Activated CD4-positive, CD25-positive, alpha-beta regulatory T cell treated with anti-CD3 and anti-CD28 coated beads, Interleukin-2, amount 50 U/mL, for 24 hours (primary cell): Measurements from ENCODE around the gene SERBP1.
"Not testable (repeated sequence)": the region's sequence is repeated elsewhere in the genome, so short reads cannot be mapped to it uniquely, and the experiment has no call there.

Source experiments
- ATAC-seq, 2 donors: fragments of 150-1000 bp; cut with Tn5 transposase; one replicate each; pipeline ENCODE4 v1.10.0; 2021; ENCODE audit warnings: mild to moderate bottlenecking in 1 of 2, moderate library complexity in 1 of 2

Gene SERBP1

DNA sequence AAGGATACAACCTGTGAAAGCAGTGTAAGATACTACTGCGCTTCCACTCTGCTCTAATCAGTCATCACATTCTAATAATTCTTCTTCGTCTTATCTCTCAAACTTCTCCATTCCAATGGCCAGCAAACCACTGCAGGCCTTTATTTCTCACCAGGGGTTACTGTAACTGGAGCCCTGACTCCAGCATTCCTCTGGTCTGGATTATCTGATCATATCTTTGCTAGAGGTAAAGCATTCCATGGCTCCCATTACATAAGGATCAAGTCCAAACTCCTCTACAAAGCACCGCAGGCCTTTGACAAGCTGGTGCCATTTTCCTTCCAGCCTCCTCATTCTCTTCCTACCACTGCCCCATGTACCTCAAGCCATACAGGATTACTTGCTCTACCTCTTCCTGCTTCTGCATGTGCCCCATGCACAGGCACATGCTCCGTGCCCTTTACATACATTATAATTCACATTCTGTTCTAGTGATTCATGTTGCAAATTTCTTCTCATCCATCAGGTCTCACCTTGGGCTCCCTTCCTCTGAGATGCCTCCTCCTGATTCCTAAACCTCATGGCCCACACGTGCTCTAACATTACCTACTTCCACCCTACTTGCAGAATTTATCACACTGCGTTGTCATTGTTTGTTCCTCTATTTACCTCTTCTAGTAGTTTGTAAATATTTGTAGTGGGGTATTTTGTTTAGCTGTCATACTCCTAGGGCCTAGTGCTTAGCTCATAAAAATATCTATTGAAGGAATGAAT is 9.3 kb upstream of the SERBP1 start:
- ATAC-seq: no peak

DNA sequence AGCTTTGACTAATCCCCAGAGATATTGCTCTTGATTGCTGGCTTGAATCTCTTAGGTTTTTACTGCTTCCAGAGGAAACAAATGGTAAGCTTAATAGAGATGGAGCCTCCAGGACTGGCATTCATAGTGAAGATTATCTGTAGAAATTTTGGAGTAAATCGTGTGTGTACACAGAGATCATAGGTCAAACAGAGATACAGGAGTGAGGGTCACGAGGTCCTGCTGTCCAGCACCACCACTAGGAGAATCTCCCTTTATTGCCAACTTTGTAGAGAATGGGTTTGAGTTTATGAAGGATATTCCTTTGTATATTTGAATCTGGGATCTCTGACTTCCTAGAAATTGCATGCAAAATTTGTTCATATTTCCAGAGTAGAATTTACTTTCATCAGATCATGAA is 7.8 kb upstream of the SERBP1 start:
- ATAC-seq: no peak

DNA sequence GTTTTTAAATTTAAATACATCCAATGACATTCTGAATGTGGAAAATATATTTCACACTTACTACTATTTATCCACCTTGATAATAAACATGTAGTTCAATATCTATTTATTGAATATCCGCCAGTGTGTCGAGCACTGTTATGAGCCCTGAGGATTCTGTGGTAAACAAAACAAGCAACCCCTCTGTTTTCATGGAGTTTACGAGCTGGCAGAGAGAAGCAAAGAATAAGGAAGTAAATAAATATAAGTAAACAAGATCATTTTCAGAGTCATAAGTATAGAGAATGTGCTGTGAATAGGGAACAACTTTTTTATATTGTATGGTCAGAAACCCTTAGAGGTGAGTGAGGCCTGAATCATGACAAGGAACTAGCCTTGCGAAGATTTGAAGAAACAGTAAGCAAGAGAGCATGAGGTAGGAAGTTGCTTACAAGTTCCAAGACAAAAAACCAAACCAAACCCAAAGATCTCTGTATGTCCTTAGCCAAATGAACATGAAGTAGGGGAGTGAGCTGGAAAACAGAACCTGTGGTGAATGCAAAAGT is 6.4 kb upstream of the SERBP1 start:
- ATAC-seq: no peak

DNA sequence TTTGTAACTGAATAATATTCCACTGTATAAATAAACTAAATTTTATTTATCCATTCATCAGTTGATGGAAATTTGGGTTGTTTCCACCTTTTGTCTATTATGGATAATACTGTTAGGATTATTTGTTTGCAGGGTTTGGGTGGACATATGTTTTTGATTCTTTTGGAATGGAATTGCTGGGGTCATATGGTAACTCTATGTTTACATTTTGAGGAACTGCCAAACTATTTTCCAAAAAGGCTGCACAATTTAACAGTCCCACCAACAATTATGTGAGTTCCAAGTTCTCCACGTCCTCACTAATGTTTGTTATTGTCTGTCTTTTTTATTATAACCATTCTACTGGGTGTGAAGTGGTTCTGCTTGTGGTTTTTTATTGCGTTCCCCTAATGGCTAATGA is 4.3 kb upstream of the SERBP1 start:
- ATAC-seq: no peak

DNA sequence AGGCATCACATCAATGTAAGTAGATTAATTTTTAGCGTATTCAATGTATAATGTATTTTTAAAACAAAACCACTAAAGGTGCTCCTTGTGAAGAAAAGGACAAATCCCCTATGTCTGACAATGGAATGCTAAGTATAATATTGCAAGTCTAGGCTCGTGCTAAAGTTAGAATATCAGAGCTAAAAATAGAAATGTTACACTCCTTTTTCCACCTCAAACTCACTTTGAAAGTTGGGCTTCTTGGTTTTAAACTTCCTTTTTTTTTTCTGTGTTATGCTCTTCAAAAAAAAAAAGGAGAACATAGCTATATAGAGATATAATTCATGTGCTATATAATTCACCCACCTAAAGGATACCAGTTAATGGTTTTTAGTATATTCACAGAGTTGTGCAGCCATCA is 3.6 kb upstream of the SERBP1 start:
- ATAC-seq: no peak

DNA sequence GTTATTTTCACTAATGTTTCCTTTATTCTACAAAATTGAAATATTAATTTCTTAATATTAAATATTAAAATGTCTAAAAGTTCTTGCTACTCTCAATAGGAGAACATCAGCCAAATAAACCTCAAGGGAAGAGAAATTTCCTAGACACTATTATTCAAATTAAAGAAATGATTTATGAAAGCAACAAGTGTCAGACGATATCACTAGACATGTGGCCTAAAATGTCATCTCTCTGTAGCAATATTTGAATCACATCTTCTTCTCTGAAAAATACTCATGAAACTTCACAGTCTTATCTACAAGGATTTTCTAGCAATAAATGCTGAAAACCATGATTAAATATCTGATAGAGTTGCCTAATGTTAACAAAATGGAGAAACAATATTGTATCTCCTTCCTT is 2.5 kb upstream of the SERBP1 start:
- no peak for ATAC-seq

DNA sequence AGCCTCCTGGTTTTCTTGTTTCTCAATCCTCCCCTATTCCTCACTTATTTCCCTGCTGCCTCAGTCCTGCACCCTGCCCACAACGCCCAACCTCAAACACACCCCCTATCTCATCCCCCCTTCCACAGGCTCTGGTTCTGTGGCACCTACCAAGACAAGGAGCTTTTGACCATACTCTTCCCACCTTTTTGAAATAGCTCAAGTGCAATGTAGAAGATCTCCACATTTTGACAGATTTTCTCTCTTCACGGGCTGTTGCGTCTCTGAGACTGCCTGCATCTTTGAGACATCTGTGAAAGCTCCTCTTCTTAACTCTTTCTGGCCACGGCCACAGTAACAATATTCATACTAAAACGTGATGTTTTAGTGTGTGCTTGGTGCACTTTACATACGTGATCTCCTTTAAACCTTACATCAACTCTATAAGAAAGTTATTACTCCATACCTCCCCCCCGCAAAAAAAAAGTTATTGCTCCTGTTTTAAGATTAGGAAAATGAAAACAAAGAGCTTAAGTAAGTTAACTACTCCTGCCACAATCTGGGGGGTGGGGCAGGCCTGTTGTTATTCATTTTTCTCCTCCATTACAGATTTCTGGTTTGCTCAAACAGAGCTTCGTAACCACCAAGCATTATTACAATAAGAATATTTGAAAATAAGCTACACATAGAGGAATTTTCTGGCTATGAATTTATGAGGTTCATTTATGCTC is 1.8 kb upstream of the SERBP1 start:
- no peak for ATAC-seq

DNA sequence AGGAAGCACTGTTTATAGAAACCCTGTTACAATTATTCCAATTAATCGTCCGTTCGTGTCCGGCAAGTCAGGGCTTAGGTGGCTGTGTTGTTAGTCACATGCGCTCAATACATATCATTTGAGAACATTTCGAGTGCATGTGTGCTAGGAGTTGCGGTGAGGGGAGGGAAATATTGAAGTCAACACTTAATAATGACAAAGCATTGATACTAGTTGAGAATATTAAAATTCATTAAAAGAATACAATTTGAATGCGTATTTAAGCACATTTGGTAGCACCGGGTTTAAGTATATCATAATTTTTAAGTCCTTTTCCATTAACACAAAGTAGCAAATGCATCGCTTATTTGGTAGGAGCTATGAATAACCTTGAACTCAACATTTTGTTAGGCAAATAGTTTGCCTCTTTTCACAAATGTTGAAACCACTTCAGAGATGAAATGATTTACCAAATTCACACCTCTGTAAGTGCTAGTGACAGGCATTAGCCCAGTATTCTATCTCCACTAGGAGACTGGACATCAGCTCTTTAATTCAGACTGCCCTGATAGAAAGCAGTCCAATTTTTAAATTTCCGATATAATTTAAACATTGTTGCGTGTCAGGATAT is 1.1 kb upstream of the SERBP1 start:
- no peak for ATAC-seq

DNA sequence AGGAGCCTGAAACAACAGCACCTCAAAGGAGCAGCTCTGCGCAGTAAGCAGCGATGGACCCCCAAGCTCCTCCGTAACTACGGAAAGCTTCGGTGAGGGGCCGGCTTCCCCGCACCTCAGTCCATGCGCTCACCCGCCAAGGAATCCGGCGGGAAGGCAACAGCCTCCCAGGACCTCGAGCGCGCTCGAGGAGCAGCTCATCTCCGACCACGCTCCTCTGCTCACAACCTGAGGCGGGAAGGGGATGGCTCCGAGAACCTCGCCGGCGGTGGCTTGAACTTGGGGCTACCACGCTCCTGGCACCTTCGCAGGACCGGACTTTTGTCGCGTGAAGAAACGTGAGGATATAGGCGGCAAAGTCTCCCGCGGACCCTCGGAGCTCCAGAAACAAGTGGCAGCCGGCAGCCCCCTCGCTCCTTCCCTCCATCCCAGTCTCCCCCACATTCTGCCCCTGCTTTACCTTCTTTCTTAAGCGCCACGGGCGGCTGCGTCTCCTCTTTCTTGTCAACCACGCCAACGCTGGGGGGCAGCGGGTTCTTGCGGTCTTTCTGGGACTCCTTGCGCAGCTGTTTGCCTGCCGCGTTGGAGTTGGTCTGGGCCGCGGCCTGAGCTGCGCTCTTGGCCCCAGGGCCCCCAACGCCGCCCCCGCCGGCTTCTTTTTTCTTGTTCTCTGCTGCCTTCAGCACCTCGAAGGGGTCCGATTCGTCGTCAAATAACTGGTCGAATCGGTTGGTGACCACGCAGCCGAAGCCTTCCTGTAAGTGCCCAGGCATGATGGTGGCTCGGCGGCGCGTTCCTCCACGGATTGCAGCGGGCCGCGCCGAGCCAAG is 459 bp downstream of the SERBP1 start:
- peak; percentile 1 to 4 for ATAC-seq

DNA sequence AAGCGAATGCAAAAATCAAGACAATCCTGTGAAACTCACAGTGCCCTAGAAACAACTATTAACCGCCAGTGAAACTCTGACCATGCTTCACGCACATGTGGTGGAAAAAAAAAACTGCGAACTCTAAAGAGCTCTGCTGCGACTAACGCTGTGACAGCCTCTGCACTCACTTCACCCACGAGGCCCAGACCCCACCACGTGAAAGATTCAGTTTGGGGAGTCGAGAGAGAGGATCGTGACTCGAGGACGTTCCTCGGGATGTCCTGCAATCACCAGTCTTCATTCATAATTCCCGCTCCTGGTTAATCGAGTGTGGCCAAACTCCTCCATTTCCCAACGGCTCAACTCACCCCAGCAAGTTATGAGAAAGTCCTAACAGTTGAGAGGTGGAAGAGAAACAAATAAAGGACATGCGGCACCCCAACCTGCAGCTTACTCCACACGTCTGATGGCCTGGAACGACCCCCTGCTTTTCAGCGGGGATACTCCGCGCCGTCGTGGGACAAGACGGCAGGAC is 1.1 kb downstream of the SERBP1 start:
- ATAC-seq: peak; percentile 19 to 21

DNA sequence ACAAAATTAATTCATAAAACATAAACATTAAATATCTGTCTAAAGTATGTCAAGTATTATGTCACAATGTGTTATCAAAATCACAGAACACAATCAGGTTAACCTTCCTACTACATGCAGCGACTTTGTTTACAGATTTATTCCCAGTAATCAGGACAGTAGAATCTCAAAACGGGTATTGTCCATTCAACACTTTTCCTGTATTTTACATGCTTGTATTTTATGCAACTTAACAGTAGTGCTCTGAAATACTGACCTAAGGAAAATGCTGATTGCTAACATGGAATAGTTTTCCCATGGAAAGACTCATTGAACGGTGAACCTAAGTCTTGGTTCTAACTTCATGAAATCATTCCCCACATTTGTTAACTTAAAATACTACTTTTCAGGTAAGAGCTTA is 2.3 kb downstream of the SERBP1 start:
- no peak for ATAC-seq

DNA sequence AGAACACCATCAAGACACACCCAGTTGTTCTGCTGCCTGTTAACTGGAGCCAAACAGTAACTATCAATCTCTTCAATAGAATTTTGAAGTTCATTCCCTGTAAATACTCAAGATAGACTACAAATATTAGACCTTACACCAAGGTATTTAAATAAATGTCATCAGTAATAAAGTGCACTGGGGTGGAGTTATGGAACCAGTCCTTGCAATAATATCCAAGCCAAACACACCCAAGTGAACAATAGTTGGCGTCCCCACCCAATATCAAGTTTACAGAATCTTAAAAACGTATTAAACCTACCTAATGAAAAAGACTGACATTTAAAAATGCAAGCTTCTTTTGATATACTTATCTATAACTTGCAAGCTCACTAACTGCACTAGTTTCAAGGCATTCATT is 2.7 kb downstream of the SERBP1 start:
- no peak for ATAC-seq

DNA sequence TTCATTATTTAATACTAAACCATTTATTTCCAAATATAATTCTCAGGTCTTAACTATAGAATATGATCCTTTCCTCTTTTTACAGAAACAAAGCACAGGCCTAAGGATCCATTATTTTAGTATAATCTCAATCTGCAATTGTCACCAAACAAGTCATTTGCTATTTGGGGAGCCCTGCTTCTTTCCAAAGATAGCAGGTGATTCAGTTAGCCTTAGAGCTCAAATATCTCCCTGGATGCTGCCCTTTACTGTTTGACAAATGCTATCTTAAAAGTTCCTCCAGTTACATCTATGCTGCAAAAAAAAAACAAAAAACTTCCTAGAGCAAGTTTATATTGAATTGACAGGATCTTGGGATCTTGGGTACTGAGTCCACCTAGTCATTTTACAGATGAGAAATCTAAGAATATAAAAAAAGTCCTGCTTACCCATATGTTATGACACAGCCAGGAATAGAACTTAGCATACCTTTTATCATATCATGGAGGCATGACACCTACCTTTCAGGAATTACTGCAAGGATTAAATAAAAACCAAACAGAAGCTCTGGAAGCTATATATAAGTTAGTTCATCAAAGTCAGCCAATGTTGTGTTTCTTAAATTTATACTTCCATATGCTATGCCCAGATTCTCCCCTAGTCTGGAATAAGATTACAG is 9.2 kb downstream of the SERBP1 start:
- no peak for ATAC-seq

DNA sequence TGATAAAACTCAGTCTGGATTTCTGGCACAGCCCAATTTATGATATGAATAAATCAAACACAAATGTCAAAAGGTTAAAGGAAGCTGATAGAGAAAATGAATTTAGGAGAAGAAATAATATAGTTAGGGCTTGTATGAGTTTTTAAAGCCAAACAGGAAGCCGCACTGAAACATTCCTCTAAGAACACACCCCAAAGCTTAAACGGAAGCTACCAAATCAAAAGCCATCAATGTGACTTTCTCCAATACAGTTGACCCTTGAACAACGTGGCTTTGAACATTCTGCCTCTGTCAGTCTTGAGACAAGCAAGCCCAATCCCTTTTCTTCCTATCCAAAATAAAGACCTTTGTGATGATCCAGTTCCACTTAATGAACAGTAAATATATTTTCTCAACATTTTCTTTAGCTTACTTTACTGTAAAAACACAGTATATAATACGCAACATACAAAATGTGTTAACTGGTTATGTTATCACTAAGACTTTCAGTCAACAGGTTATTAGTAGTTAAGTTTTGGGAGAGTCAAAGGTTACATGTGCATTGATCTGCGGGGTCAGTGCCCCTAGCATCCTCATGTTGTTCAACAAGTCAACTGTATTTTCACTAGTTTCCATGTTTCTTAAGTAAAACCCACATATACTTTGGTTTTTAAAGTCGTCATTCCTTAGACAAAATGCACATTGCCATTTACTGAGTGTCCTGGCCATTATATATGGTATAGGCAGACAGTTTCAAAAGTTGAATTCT is 11.2 kb downstream of the SERBP1 start:
- no peak for ATAC-seq

DNA sequence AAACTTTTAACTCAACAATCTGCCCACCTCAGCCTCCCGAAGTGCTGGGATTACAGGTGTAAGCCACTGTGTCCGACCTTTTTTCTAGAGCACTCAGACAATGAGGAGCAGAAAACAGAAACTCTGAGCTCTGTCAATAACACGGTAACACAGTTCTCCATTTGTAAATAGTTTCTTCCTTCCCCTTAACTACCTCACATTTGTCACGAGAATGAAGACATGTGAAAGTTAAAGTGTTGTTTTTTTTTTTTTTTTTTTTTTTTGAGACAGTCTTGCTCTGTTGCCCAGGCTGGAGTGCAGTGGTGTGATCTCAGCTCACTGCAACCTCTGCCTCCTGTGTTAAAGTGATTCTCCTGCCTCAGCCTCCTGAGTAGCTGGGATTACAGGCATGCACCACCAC is 12.5 kb downstream of the SERBP1 start:
- not testable (repeated sequence) for ATAC-seq

DNA sequence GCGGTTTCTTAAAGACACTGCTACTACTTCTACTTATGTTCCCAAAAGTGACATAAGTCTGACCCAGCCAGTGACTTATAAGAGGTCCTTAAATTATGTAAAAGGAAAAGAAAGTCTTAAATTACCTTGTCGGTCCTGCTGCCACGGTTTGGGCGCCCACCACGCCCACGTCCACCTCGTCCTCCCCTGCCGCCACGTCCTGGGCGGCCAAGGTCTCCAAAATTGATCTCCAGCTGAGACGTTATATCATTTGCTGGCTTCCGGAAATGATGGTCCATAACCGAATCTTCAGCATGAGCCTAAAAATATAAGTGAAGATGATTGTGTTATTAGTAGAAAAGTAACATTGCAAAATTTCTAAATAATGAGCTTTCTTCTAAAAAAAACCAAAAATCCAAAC is 15.2 kb downstream of the SERBP1 start:
- no peak for ATAC-seq

DNA sequence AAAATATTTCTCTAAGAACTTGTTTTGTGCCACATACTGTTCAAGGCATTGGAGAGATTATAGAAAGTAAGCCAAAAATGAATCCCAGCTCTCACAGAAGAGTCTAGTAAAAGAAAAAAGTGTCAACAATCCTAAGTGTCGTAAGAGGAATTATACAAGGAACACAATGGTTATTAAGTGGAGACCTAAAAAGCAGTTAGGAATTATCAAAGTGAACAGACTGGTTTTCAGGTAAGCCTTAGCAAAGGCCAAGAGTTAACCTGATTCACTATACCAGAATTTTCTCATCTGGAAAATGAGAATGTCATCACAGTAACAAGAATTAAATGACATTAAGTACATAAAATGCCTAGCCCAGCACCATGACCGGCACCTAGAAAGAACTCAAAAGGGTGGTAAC is 15.6 kb downstream of the SERBP1 start:
- ATAC-seq: no peak

DNA sequence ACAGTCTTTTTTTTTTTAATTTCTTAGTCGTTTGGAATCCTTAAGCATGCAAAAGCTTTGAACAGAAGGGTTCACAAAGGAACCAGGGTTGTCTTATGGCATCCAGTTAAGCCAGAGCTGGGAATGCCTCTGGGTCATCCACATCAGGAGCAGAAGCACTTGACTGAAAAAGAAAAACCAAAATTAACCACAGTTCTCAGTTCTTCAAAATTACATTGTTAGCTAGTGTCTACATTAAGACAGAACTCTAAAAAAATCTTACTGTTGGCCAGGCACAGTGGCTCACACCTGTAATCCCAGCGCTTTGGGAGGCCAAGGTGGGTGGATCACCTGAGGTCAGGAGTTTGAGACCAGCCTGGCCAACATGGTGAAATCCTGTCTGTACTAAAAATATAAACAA is 17.1 kb downstream of the SERBP1 start:
- not testable (repeated sequence) for ATAC-seq

DNA sequence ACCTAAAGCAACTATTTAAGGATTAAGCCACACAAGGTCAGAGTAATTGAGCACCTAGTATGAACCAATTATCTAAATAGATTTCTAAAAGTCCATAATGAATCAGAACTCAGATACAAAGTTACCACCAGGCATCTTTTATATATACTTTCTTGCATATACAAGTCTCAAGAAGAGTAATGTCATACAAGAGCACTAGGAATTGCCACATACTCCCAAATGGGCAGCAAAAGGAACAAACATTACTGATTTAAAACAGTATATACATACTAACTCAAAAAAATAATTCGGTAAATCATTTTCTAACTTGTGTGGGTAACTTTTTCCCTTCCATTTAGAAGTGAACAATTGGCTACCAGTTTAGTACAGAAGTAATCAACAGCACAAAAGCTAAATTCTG is 22.1 kb downstream of the SERBP1 start:
- no peak for ATAC-seq

DNA sequence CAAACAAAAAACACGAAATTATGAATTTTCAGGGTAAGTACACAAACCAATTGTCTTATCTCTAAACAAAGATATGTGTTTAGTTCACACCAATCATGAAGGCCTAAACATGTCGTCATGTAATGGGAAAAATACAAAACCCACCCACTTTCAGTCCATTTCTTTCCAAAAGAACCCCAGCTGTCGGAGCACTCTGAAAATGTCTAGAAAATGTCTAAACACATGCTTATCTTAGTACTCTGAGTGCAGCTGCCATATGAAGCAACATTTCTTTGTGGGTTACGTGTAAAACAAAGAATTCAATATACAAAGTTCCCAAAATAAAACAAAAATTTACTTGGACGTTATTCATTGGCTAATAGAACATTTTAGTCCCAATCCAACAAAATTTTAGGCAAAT is 22.7 kb downstream of the SERBP1 start:
- ATAC-seq: no peak

DNA sequence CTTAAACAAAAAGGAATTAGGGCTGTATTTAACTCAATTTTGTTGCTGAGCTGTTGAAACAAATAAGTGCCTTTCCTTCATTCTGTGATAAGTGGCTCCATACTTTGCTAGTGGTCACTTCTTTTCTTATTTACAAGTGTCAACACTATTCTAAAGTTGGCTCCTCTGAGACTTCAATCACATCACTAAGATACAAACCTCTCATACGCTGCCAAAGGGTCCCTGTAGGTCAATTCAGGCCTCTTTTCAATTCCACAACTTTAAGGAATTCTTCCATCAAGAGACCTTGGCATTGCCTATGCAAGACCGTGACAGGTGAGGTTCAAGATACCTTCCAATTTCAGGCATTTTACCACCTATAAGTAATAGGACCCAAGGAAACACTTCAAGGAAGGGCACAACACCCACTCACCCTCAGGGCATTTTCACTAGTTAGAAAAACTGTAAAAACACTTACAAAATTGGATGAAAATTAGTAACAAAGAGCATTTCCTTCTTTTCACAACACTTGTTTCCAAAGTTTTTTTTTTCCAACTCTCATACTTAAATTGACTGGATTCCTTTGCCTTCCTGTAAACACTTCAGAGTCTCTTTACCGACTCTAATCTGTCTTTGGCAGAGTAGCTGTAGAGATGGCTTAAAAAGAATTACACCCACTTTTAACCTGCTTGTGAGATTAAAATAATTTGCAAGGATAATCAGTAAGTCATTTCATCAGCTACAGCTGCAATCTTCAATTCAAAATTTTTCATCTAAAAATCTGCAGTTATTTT is 24.5 kb downstream of the SERBP1 start:
- no peak for ATAC-seq
